Cardiac muscle cell (in vitro differentiated cells and primary cell): Measurements from ENCODE around the gene UBE2S. TPM values are rescaled to one million over a fixed set of nuclear protein-coding genes. Genes with fewer than 3 reads are reported as not detected.

ENCODE experiments used
- DNase-seq, 2 donors: peaks; one replicate each; pipeline versions ENCODE4 v3.0.0 to v3.0.0-alpha.2; 2010 to 2017; ENCODE audit warnings: low read depth in 1 of 2, low spot score in 1 of 2
- H3K27ac ChIP-seq: fragments of 200-600 bp; sonication (generic); 2 replicates; pipeline ENCODE4 v1.5.1; 2016
- H3K27me3 ChIP-seq: fragments of 200-600 bp; sonication (generic); 2 replicates; pipeline ENCODE4 v1.6.0; 2016; ENCODE audit warnings: control low read depth
- H3K36me3 ChIP-seq: fragments of 200-600 bp; sonication (generic); 2 replicates; pipeline ENCODE4 v1.5.1; 2016; ENCODE audit warnings: control low read depth
- H3K4me1 ChIP-seq: fragments of 200-600 bp; sonication (generic); 2 replicates; pipeline ENCODE4 v1.8.1; 2017; ENCODE audit warnings: low read depth, mild to moderate bottlenecking, mixed run types
- H3K4me3 ChIP-seq: fragments of 200-600 bp; sonication (generic); 2 replicates; pipeline ENCODE4 v1.5.1; 2016; ENCODE audit warnings: mild to moderate bottlenecking
- H3K9me3 ChIP-seq: fragments of 200-600 bp; sonication (generic); 2 replicates; pipeline ENCODE4 v1.5.1; 2017; ENCODE audit warnings: low read depth, mild to moderate bottlenecking, control low read depth
- CTCF ChIP-seq: IDR thresholded peaks from 2 replicates; pipeline ENCODE4 v1.5.1; 2012; ENCODE audit warnings: low read depth, mild to moderate bottlenecking, low read length
- polyA plus RNA-seq: library from polyadenylated mRNA; unstranded; fragments of >200 nt; fragmentation: Nextera tagmentation; extraction: Ambion mirVana; gene quantifications from 2 replicates; pipeline ENCODE4 v1.2.1, GENCODE V29; 2016
- total RNA-seq: library from RNA; depleted of rRNA; stranded (reverse); fragments of >200 nt; gene quantifications from 2 replicates; pipeline ENCODE4 v1.2.3, GENCODE V29; 2016

UBE2S gene
- total and polyA plus RNA-seq, 2 experiments from 2014 or later = 164 to 244 TPM

DNA sequence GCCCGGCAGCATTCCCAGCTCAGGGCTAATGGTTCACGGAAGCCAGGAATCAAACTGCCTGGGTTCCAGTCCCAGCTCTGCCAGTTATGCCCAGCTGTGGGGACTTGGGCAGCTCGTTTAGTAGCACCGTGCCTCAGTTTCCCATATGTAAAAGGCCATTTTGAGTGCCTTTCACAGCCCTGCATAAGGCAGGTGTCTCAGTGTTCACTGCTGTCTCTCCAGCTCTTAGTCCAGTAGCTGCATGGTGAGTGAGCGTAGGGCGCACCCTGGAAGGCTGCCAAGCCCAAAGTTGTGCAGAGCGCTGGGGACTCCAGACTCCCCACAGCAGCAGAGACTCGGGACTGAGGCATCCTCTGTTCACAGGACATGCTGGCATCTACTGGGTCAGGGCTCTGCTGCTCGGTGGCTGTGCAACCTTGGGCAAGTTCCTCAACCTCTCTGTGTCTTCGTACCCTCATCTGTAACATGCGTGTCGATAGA, 16.4 kb downstream of the UBE2S start:
- no peaks in the 10 kb centered on the region for H3K27me3 ChIP-seq
- no peak for DNase-seq
- H3K27ac ChIP-seq = no peak overlapping the region
- H3K4me3 ChIP-seq = no peak overlapping the region
- peaks cover 28% of the 10 kb centered on the region for H3K36me3 ChIP-seq
- H3K4me1 ChIP-seq = peaks cover 10% of the 10 kb centered on the region
- no peaks in the 10 kb centered on the region for H3K9me3 ChIP-seq
- no peak for TF ChIP-seq CTCF

DNA sequence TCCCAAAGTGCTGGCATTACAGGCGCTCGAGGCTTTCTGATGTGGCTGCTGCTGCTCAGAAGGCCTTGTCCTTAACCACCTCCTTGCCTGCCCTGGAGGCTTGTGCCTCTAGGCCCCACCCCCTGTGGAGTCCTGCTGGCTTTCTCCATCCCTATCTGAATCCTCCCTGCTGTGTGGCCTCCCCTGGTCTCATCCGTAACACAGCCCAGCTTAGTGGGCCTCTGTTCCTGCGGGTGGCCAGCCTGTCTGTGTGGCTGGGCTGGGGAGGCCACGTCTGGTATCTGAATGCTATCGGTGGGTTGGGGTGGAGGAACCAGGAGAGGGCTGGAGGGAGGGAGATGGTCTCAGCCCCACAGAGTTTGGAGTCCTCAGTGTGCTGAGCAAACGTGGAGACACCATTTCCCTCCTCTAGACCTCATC, 17.1 kb downstream of the UBE2S start:
- H3K4me1 ChIP-seq = peaks cover 10% of the 10 kb centered on the region
- no peak for DNase-seq
- no peaks in the 10 kb centered on the region for H3K27me3 ChIP-seq
- no peak overlapping the region for H3K4me3 ChIP-seq
- peaks cover 28% of the 10 kb centered on the region for H3K36me3 ChIP-seq
- no peaks in the 10 kb centered on the region for H3K9me3 ChIP-seq
- no peak for TF ChIP-seq CTCF
- H3K27ac ChIP-seq = no peak overlapping the region

GRCh38 chr19:55389386-55390317, 17.9 kb downstream of the UBE2S start:
- H3K4me3 ChIP-seq = no peak overlapping the region
- no peaks in the 10 kb centered on the region for H3K9me3 ChIP-seq
- TF ChIP-seq CTCF = no peak
- no peak overlapping the region for H3K27ac ChIP-seq
- peaks cover 15% of the 10 kb centered on the region for H3K4me1 ChIP-seq
- no peaks in the 10 kb centered on the region for H3K27me3 ChIP-seq
- no peak for DNase-seq
- peaks cover 28% of the 10 kb centered on the region for H3K36me3 ChIP-seq

DNA sequence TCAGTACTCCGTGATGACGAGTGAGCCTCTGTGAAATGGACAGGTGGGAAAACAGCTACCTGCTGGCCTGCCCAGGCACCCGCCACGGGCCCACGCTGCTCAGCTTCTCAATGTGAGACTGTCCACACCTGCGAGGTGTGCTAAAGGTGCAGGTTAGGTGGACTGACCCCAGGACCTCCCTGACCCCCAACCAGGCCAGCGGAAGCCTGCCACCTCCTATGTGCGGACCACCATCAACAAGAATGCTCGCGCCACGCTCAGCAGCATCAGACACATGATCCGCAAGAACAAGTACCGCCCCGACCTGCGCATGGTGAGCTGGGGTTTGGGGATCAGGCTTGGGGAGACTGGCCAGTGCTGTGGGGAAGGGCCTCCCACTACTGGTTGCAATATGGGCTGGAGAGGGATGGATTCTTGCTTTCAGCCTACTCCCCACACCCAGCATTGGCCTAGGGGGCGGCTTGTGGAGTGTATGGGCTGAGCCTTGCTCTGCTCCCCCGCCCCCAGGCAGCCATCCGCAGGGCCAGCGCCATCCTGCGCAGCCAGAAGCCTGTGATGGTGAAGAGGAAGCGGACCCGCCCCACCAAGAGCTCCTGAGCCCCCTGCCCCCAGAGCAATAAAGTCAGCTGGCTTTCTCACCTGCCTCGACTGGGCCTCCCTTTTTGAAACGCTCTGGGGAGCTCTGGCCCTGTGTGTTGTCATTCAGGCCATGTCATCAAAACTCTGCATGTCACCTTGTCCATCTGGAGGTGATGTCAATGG, 19.7 kb downstream of the UBE2S start:
- Histone ChIP-seq H3K4me1 (peaks cover 20% of the 10 kb centered on the region), H3K36me3 (peaks cover 28% of the 10 kb centered on the region), H3K27me3 (no peaks in the 10 kb centered on the region), H3K27ac (no peak overlapping the region), H3K4me3 (no peak overlapping the region), H3K9me3 (no peaks in the 10 kb centered on the region)
- DNase-seq = no peak
- TF ChIP-seq CTCF = no peak

GRCh38 chr19:55386493-55386971, 21.1 kb downstream of the UBE2S start:
- no peak for TF ChIP-seq CTCF
- Histone ChIP-seq H3K27ac (no peak overlapping the region), H3K27me3 (no peaks in the 10 kb centered on the region), H3K4me1 (peaks cover 20% of the 10 kb centered on the region), H3K9me3 (no peaks in the 10 kb centered on the region), H3K36me3 (peaks cover 27% of the 10 kb centered on the region), H3K4me3 (peak overlapping the region; percentile 89)
- no peak for DNase-seq
